Mesendoderm (in vitro differentiated cells): ENCODE measurements around the gene PDAP1.

ENCODE experiments used
- DNase-seq: peaks from one replicate; pipeline ENCODE4 v3.0.0; 2013
- H2AK5ac ChIP-seq: 2 replicates; pipeline ENCODE4 v1.6.1; 2013; ENCODE audit warnings: low read length, inconsistent platforms
- H2BK120ac ChIP-seq: 2 replicates; pipeline ENCODE4 v1.6.1; 2013; ENCODE audit warnings: low read depth, mild to moderate bottlenecking, low read length, moderate library complexity, mixed read lengths
- H2BK15ac ChIP-seq: replicated peaks from 2 replicates; pipeline ENCODE4 v1.6.1; 2013; ENCODE audit warnings: low read depth, mild to moderate bottlenecking, moderate library complexity
- H2BK5ac ChIP-seq: 2 replicates; pipeline ENCODE4 v1.6.1; 2013; ENCODE audit warnings: low read length, inconsistent platforms
- H3K18ac ChIP-seq: 2 replicates; pipeline ENCODE4 v1.6.1; 2013; ENCODE audit warnings: mild to moderate bottlenecking, low read length, mixed read lengths
- H3K23ac ChIP-seq: one replicate; pipeline ENCODE4 v1.6.1; 2013; ENCODE audit warnings: low read length
- H3K27ac ChIP-seq: 2 replicates; pipeline ENCODE4 v1.5.1; 2013; ENCODE audit warnings: low read depth, mild to moderate bottlenecking, inconsistent platforms, low read length, moderate library complexity
- H3K27me3 ChIP-seq: 2 replicates; pipeline ENCODE4 v1.6.1; 2013; ENCODE audit warnings: low read length, control low read depth, mild to moderate bottlenecking, inconsistent platforms; ENCODE audit not compliant: insufficient read depth, poor library complexity
- H3K36me3 ChIP-seq: 2 replicates; pipeline ENCODE4 v1.6.1; 2013; ENCODE audit warnings: low read length, inconsistent platforms; ENCODE audit not compliant: control insufficient read depth, insufficient read depth
- H3K4ac ChIP-seq: one replicate; pipeline ENCODE4 v1.6.1; 2013; ENCODE audit warnings: low read depth, mild to moderate bottlenecking, low read length, moderate library complexity
- H3K4me1 ChIP-seq: 2 replicates; pipeline ENCODE4 v1.6.1; 2013; ENCODE audit warnings: low read depth, low read length, inconsistent platforms; ENCODE audit not compliant: control insufficient read depth
- H3K4me2 ChIP-seq: 2 replicates; pipeline ENCODE4 v1.6.1; 2013; ENCODE audit warnings: low read length
- H3K4me3 ChIP-seq: 2 replicates; pipeline ENCODE4 v1.5.1; 2013; ENCODE audit warnings: mild to moderate bottlenecking, low read length
- H3K56ac ChIP-seq: one replicate; pipeline ENCODE4 v1.6.1; 2013; ENCODE audit warnings: low read length
- H3K79me1 ChIP-seq: 2 replicates; pipeline ENCODE4 v1.6.1; 2013; ENCODE audit warnings: low read length, inconsistent platforms
- H3K79me2 ChIP-seq: 2 replicates; pipeline ENCODE4 v1.6.1; 2013; ENCODE audit warnings: mild to moderate bottlenecking, low read length; ENCODE audit not compliant: control insufficient read depth, insufficient read depth
- H3K9ac ChIP-seq: 2 replicates; pipeline ENCODE4 v1.6.1; 2013; ENCODE audit warnings: low read length, inconsistent platforms
- H4K5ac ChIP-seq: one replicate; pipeline ENCODE4 v1.6.1; 2013; ENCODE audit warnings: low read length
- H4K8ac ChIP-seq: one replicate; pipeline ENCODE4 v1.6.1; 2013; ENCODE audit warnings: low read depth, mild to moderate bottlenecking, control low read depth, low read length, moderate library complexity
- WGBS: extraction: QIAGEN DNeasy Blood & Tissue Kit; methylation state at CpG from one replicate; pipeline ENCODE4 v1.1.7; 2013; ENCODE audit warnings: low lambda C conversion rate, missing lambda C conversion rate; ENCODE audit not compliant: insufficient coverage; ENCODE audit errors: extremely low coverage; 5-methylcytosine and 5-hydroxymethylcytosine counted together

The PDAP1 gene

GRCh38 chr7:99404235-99404976, 4.0 kb downstream of the PDAP1 start:
- peaks cover 30% of the 10 kb centered on the region for H3K79me1 ChIP-seq
- no peak overlapping the region for H3K18ac ChIP-seq
- H3K4me2 ChIP-seq: no peak overlapping the region
- no peak overlapping the region for H3K4me3 ChIP-seq
- no peak overlapping the region for H2BK120ac ChIP-seq
- peaks cover 17% of the 10 kb centered on the region for H3K36me3 ChIP-seq
- no peak overlapping the region for H2AK5ac ChIP-seq
- peaks cover 5% of the 10 kb centered on the region for H3K4me1 ChIP-seq
- no peaks in the 10 kb centered on the region for H3K27me3 ChIP-seq
- H2BK5ac ChIP-seq: no peak overlapping the region
- DNase-seq: no peak
- no peak overlapping the region for H3K27ac ChIP-seq
- H2BK15ac ChIP-seq: no peak overlapping the region
- H4K8ac ChIP-seq: no peak overlapping the region
- H3K9ac ChIP-seq: no peak overlapping the region
- no peak overlapping the region for H3K56ac ChIP-seq
- peaks cover 46% of the 10 kb centered on the region for H3K79me2 ChIP-seq
- no peak overlapping the region for H3K4ac ChIP-seq
- H4K5ac ChIP-seq: no peak overlapping the region
- H3K23ac ChIP-seq: no peak overlapping the region
- no CpG with 5 or more reads among the region's 18 CpGs for WGBS

- Histone ChIP-seq H3K23ac (no peak overlapping the region), H4K8ac (no peak overlapping the region), H3K4ac (no peak overlapping the region), H4K5ac (no peak overlapping the region), H2BK5ac (no peak overlapping the region), H3K9ac (no peak overlapping the region), H3K4me1 (peaks cover 5% of the 10 kb centered on the region), H2BK120ac (no peak overlapping the region), H2BK15ac (no peak overlapping the region), H3K56ac (no peak overlapping the region), H3K27ac (no peak overlapping the region), H3K79me2 (peaks cover 40% of the 10 kb centered on the region), H2AK5ac (no peak overlapping the region), H3K18ac (no peak overlapping the region), H3K4me3 (no peak overlapping the region), H3K79me1 (peaks cover 29% of the 10 kb centered on the region), H3K36me3 (peaks cover 20% of the 10 kb centered on the region), H3K4me2 (no peak overlapping the region), H3K27me3 (no peaks in the 10 kb centered on the region)
- no peak for DNase-seq
- no CpG with 5 or more reads among the region's 5 CpGs for WGBS
Measured at GRCh38 chr7:99403764-99404163, 4.6 kb downstream of the PDAP1 start.

- peaks cover 35% of the 10 kb centered on the region for H3K79me2 ChIP-seq
- no peak overlapping the region for H3K27ac ChIP-seq
- no peak overlapping the region for H3K4ac ChIP-seq
- peaks cover 29% of the 10 kb centered on the region for H3K79me1 ChIP-seq
- no peak overlapping the region for H3K4me2 ChIP-seq
- H2BK15ac ChIP-seq: no peak overlapping the region
- peaks cover 22% of the 10 kb centered on the region for H3K36me3 ChIP-seq
- no peak overlapping the region for H2AK5ac ChIP-seq
- DNase-seq: no peak
- H2BK5ac ChIP-seq: no peak overlapping the region
- WGBS: no CpG with 5 or more reads among the region's 3 CpGs
- no peak overlapping the region for H4K8ac ChIP-seq
- H3K4me3 ChIP-seq: no peak overlapping the region
- H4K5ac ChIP-seq: no peak overlapping the region
- no peaks in the 10 kb centered on the region for H3K27me3 ChIP-seq
- H3K18ac ChIP-seq: no peak overlapping the region
- no peak overlapping the region for H3K23ac ChIP-seq
- H3K4me1 ChIP-seq: peaks cover 5% of the 10 kb centered on the region
- H3K9ac ChIP-seq: no peak overlapping the region
- H3K56ac ChIP-seq: no peak overlapping the region
- H2BK120ac ChIP-seq: no peak overlapping the region
Measured at GRCh38 chr7:99402854-99403253, 5.5 kb downstream of the PDAP1 start.

GRCh38 chr7:99399597-99399996, 8.8 kb downstream of the PDAP1 start:
- H3K4me3 ChIP-seq: no peak overlapping the region
- H3K4ac ChIP-seq: no peak overlapping the region
- H2BK5ac ChIP-seq: no peak overlapping the region
- no peak overlapping the region for H2AK5ac ChIP-seq
- H3K23ac ChIP-seq: no peak overlapping the region
- H4K8ac ChIP-seq: no peak overlapping the region
- H2BK120ac ChIP-seq: no peak overlapping the region
- no peak overlapping the region for H3K18ac ChIP-seq
- no peaks in the 10 kb centered on the region for H3K27me3 ChIP-seq
- no peak overlapping the region for H3K27ac ChIP-seq
- peaks cover 6% of the 10 kb centered on the region for H3K79me2 ChIP-seq
- no CpG with 5 or more reads among the region's 6 CpGs for WGBS
- H3K79me1 ChIP-seq: peaks cover 13% of the 10 kb centered on the region
- DNase-seq: no peak
- peaks cover 28% of the 10 kb centered on the region for H3K36me3 ChIP-seq
- H4K5ac ChIP-seq: no peak overlapping the region
- H2BK15ac ChIP-seq: no peak overlapping the region
- no peak overlapping the region for H3K9ac ChIP-seq
- H3K56ac ChIP-seq: no peak overlapping the region
- H3K4me1 ChIP-seq: no peaks in the 10 kb centered on the region
- H3K4me2 ChIP-seq: no peak overlapping the region

- H2BK15ac ChIP-seq: no peak overlapping the region
- no CpG with 5 or more reads among the region's 5 CpGs for WGBS
Measured at GRCh38 chr7:99398891-99399445, 9.4 kb downstream of the PDAP1 start.

More at GRCh38 chr7:99398891-99399445, 9.4 kb downstream of the PDAP1 start:
- Histone ChIP-seq H3K56ac (no peak overlapping the region), H3K27ac (no peak overlapping the region), H3K4me2 (no peak overlapping the region), H2BK120ac (no peak overlapping the region), H2BK5ac (no peak overlapping the region), H3K4ac (no peak overlapping the region), H3K18ac (no peak overlapping the region), H2AK5ac (no peak overlapping the region), H4K8ac (no peak overlapping the region), H3K4me3 (no peak overlapping the region), H3K4me1 (no peaks in the 10 kb centered on the region), H3K36me3 (peaks cover 24% of the 10 kb centered on the region), H3K27me3 (no peaks in the 10 kb centered on the region), H3K79me1 (peaks cover 8% of the 10 kb centered on the region), H3K79me2 (no peaks in the 10 kb centered on the region), H4K5ac (no peak overlapping the region), H3K9ac (no peak overlapping the region), H3K23ac (no peak overlapping the region)
- no peak for DNase-seq
